Stimulated activated naive B cell treated with anti-CD40 and anti-IgM and Interleukin-4, amounts not matched to agents 10 μg/mL and 1 μg/mL and 100 μg/mL, for 72 hours (primary cell): ENCODE measurements around the gene SLCO3A1.

Source experiments
- ATAC-seq, 2 donors: fragments of 150-1000 bp; cut with Tn5 transposase; replicated peaks; 2 replicates each; pipeline ENCODE4 v1.10.0; 2021; ENCODE audit warnings: moderate library complexity in 1 of 2
- DNase-seq: peaks from one replicate; pipeline ENCODE4 v3.0.0; 2021
- H3K27ac Mint-ChIP-seq: one replicate; pipeline ENCODE4 v1.8.0; 2022; ENCODE audit warnings: mild to moderate bottlenecking, mixed read lengths
- H3K27me3 Mint-ChIP-seq, 2 donors: one replicate each; pipeline ENCODE4 v1.8.0; 2022; ENCODE audit warnings: mixed read lengths in 2 of 2
- H3K36me3 Mint-ChIP-seq, 2 donors: one replicate each; pipeline ENCODE4 v1.8.0; 2022; ENCODE audit warnings: mixed read lengths in 2 of 2, mild to moderate bottlenecking in 1 of 2
- H3K4me1 Mint-ChIP-seq, 2 donors: one replicate each; pipeline ENCODE4 v1.8.0; 2022; ENCODE audit warnings: mixed read lengths in 2 of 2, mild to moderate bottlenecking in 1 of 2
- H3K4me3 Mint-ChIP-seq, 2 donors: one replicate each; pipeline ENCODE4 v1.8.0; 2022; ENCODE audit warnings: mild to moderate bottlenecking in 2 of 2, mixed read lengths in 2 of 2, moderate library complexity in 1 of 2
- H3K9me3 Mint-ChIP-seq, 2 donors: one replicate each; pipeline ENCODE4 v1.8.0; 2022; ENCODE audit warnings: mixed read lengths in 2 of 2, mild to moderate bottlenecking in 1 of 2

The SLCO3A1 gene

GRCh38 chr15:91894606-91895005, 41.1 kb downstream of the SLCO3A1 start:
- no peak for ATAC-seq
- H3K27ac Mint-ChIP-seq: no peak overlapping the region
- no peaks in the 10 kb centered on the region for H3K36me3 Mint-ChIP-seq
- no peak for DNase-seq
- H3K9me3 Mint-ChIP-seq: peaks cover 3 to 7% of the 10 kb centered on the region in 2 donors
- H3K4me1 Mint-ChIP-seq: peaks cover 0 to 2% of the 10 kb centered on the region in 2 donors
- H3K4me3 Mint-ChIP-seq: no peak overlapping the region
- peaks cover 0 to 7% of the 10 kb centered on the region in 2 donors for H3K27me3 Mint-ChIP-seq

GRCh38 chr15:91895051-91895450, 41.5 kb downstream of the SLCO3A1 start:
- Mint-ChIP-seq H3K36me3 (no peaks in the 10 kb centered on the region), H3K4me3 (no peak overlapping the region)
- ATAC-seq: no peak

GRCh38 chr15:91896341-91897055, 43.0 kb downstream of the SLCO3A1 start:
- Mint-ChIP-seq H3K9me3 (peaks cover 4 to 10% of the 10 kb centered on the region in 2 donors), H3K27me3 (peaks cover 6 to 7% of the 10 kb centered on the region in 2 donors), H3K27ac (no peak overlapping the region), H3K4me1 (no peaks in the 10 kb centered on the region), H3K36me3 (no peaks in the 10 kb centered on the region), H3K4me3 (no peak overlapping the region)
- DNase-seq (no peak), ATAC-seq (no peak)

More at GRCh38 chr15:91895051-91895450, 41.5 kb downstream of the SLCO3A1 start:
- H3K9me3 Mint-ChIP-seq: peaks cover 3 to 7% of the 10 kb centered on the region in 2 donors
- H3K4me1 Mint-ChIP-seq: peaks cover 0 to 2% of the 10 kb centered on the region in 2 donors
- DNase-seq: no peak
- no peak overlapping the region for H3K27ac Mint-ChIP-seq
- peaks cover 0 to 7% of the 10 kb centered on the region in 2 donors for H3K27me3 Mint-ChIP-seq

- Mint-ChIP-seq H3K9me3 (peaks cover 9 to 18% of the 10 kb centered on the region in 2 donors), H3K27ac (no peak overlapping the region), H3K27me3 (peaks cover 6 to 7% of the 10 kb centered on the region in 2 donors), H3K36me3 (no peaks in the 10 kb centered on the region), H3K4me1 (no peaks in the 10 kb centered on the region), H3K4me3 (no peak overlapping the region)
- ATAC-seq (no peak), DNase-seq (no peak)
Measured at GRCh38 chr15:91897585-91898372, 44.3 kb downstream of the SLCO3A1 start.

- Mint-ChIP-seq H3K27me3 (peaks cover 10 to 11% of the 10 kb centered on the region in 2 donors), H3K27ac (no peak overlapping the region), H3K4me1 (no peaks in the 10 kb centered on the region), H3K36me3 (no peaks in the 10 kb centered on the region), H3K4me3 (no peak overlapping the region), H3K9me3 (peaks cover 13 to 23% of the 10 kb centered on the region in 2 donors)
- no peak for DNase-seq
- ATAC-seq: no peak
Measured at GRCh38 chr15:91898843-91899242, 45.3 kb downstream of the SLCO3A1 start.

- peaks cover 8 to 12% of the 10 kb centered on the region in 2 donors for H3K27me3 Mint-ChIP-seq
- peaks cover 11 to 20% of the 10 kb centered on the region in 2 donors for H3K9me3 Mint-ChIP-seq
- H3K36me3 Mint-ChIP-seq: no peaks in the 10 kb centered on the region
- H3K4me1 Mint-ChIP-seq: no peaks in the 10 kb centered on the region
- no peak overlapping the region for H3K27ac Mint-ChIP-seq
- no peak for ATAC-seq
- H3K4me3 Mint-ChIP-seq: no peak overlapping the region
- DNase-seq: no peak
Measured at GRCh38 chr15:91904942-91905341, 51.4 kb downstream of the SLCO3A1 start.

GRCh38 chr15:91908391-91908790, 54.9 kb downstream of the SLCO3A1 start:
- H3K4me1 Mint-ChIP-seq: no peaks in the 10 kb centered on the region
- H3K36me3 Mint-ChIP-seq: no peaks in the 10 kb centered on the region
- ATAC-seq: no peak
- H3K27ac Mint-ChIP-seq: no peak overlapping the region
- H3K27me3 Mint-ChIP-seq: peaks cover 6 to 8% of the 10 kb centered on the region in 2 donors
- no peak for DNase-seq
- no peak overlapping the region for H3K4me3 Mint-ChIP-seq
- peaks cover 3 to 4% of the 10 kb centered on the region in 2 donors for H3K9me3 Mint-ChIP-seq

- no peaks in the 10 kb centered on the region for H3K36me3 Mint-ChIP-seq
- H3K4me1 Mint-ChIP-seq: no peaks in the 10 kb centered on the region
- H3K9me3 Mint-ChIP-seq: no peaks in the 10 kb centered on the region
- H3K27me3 Mint-ChIP-seq: peaks cover 0 to 3% of the 10 kb centered on the region in 2 donors
- ATAC-seq (no peak), DNase-seq (no peak)
- H3K27ac Mint-ChIP-seq: no peak overlapping the region
- no peak overlapping the region for H3K4me3 Mint-ChIP-seq
Measured at GRCh38 chr15:91909111-91909510, 55.6 kb downstream of the SLCO3A1 start.

- ATAC-seq: no peak
- no peaks in the 10 kb centered on the region for H3K36me3 Mint-ChIP-seq
- peaks cover 0 to 3% of the 10 kb centered on the region in 2 donors for H3K27me3 Mint-ChIP-seq
- no peaks in the 10 kb centered on the region for H3K9me3 Mint-ChIP-seq
- no peak for DNase-seq
- H3K4me1 Mint-ChIP-seq: no peaks in the 10 kb centered on the region
- no peak overlapping the region for H3K4me3 Mint-ChIP-seq
- no peak overlapping the region for H3K27ac Mint-ChIP-seq
Measured at GRCh38 chr15:91909574-91909973, 56.1 kb downstream of the SLCO3A1 start.

- Mint-ChIP-seq H3K4me1 (no peaks in the 10 kb centered on the region), H3K27me3 (no peaks in the 10 kb centered on the region), H3K27ac (no peak overlapping the region), H3K4me3 (no peak overlapping the region), H3K9me3 (no peaks in the 10 kb centered on the region), H3K36me3 (peaks cover 3 to 4% of the 10 kb centered on the region in 2 donors)
- no peak for ATAC-seq
- no peak for DNase-seq
Measured at GRCh38 chr15:91911844-91912243, 58.3 kb downstream of the SLCO3A1 start.

GRCh38 chr15:91912336-91912735, 58.8 kb downstream of the SLCO3A1 start:
- Mint-ChIP-seq H3K27me3 (no peaks in the 10 kb centered on the region), H3K27ac (no peak overlapping the region), H3K4me1 (peaks cover 1 to 3% of the 10 kb centered on the region in 2 donors), H3K36me3 (peaks cover 3 to 5% of the 10 kb centered on the region in 2 donors), H3K4me3 (no peak overlapping the region), H3K9me3 (no peaks in the 10 kb centered on the region)
- no peak for ATAC-seq
- no peak for DNase-seq

- Mint-ChIP-seq H3K36me3 (peaks cover 3 to 5% of the 10 kb centered on the region in 2 donors), H3K9me3 (no peaks in the 10 kb centered on the region), H3K4me3 (no peak overlapping the region), H3K4me1 (peaks cover 8 to 13% of the 10 kb centered on the region in 2 donors), H3K27me3 (no peaks in the 10 kb centered on the region), H3K27ac (no peak overlapping the region)
- DNase-seq (no peak), ATAC-seq (no peak)
Measured at GRCh38 chr15:91913560-91913959, 60.1 kb downstream of the SLCO3A1 start.

GRCh38 chr15:91915576-91915975, 62.1 kb downstream of the SLCO3A1 start:
- Mint-ChIP-seq H3K27me3 (no peaks in the 10 kb centered on the region), H3K9me3 (peaks cover 0 to 3% of the 10 kb centered on the region in 2 donors), H3K4me3 (no peak overlapping the region), H3K36me3 (peaks cover 3 to 7% of the 10 kb centered on the region in 2 donors), H3K4me1 (peaks cover 10 to 20% of the 10 kb centered on the region in 2 donors), H3K27ac (no peak overlapping the region)
- DNase-seq: no peak
- ATAC-seq: no peak

- Mint-ChIP-seq H3K4me1 (peaks cover 13 to 25% of the 10 kb centered on the region in 2 donors), H3K36me3 (peaks cover 3 to 7% of the 10 kb centered on the region in 2 donors), H3K27ac (no peak overlapping the region), H3K27me3 (no peaks in the 10 kb centered on the region), H3K9me3 (peaks cover 0 to 3% of the 10 kb centered on the region in 2 donors), H3K4me3 (no peak overlapping the region)
- no peak for DNase-seq
- ATAC-seq: no peak
Measured at GRCh38 chr15:91916051-91916450, 62.5 kb downstream of the SLCO3A1 start.
